WTC11 (cell line): ENCODE data around the gene ASL. TPM values are rescaled to one million over a fixed set of nuclear protein-coding genes. Genes with fewer than 3 reads are reported as not detected.

Source experiments
- ATAC-seq: fragments of 200-7000 bp; cut with Tn5 transposase; 2 replicates; pipeline ENCODE4 v1.10.0; 2021; ENCODE audit warnings: mild to moderate bottlenecking, moderate library complexity
- Bru-seq: library from RNA; stranded (reverse); fragments of 400-500 nt; gene quantifications from one replicate; lab custom pipeline; 2021; lab: Mats Ljungman, UMichigan
- CTCF ChIA-PET: fragments of 300-600 bp; sonication (Branson Sonifier 250); formaldehyde crosslinking; loops from one replicate; lab custom pipeline; 2021; ENCODE audit warnings: antibody characterized with exemption; lab: Charles Lee
- POLR2A ChIA-PET: fragments of 350-600 bp; sonication (Branson Sonifier 250); formaldehyde crosslinking; loops from one replicate; lab custom pipeline; 2021; ENCODE audit warnings: antibody characterized with exemption; lab: Charles Lee
- DNase-seq: peaks from one replicate; pipeline ENCODE4 v3.0.0; 2021; ENCODE audit warnings: low spot score
- H3K27ac Mint-ChIP-seq: 2 replicates; pipeline ENCODE4 v1.8.0; 2021; ENCODE audit warnings: mixed read lengths
- H3K27me3 Mint-ChIP-seq: 2 replicates; pipeline ENCODE4 v1.8.0; 2021; ENCODE audit warnings: low read depth, mild to moderate bottlenecking, moderate library complexity, mixed read lengths
- H3K36me3 Mint-ChIP-seq: 2 replicates; pipeline ENCODE4 v1.8.0; 2021; ENCODE audit warnings: mixed read lengths
- H3K4me1 Mint-ChIP-seq: 2 replicates; pipeline ENCODE4 v1.8.0; 2022; ENCODE audit warnings: mixed read lengths
- H3K4me3 Mint-ChIP-seq: 2 replicates; pipeline ENCODE4 v1.8.0; 2021; ENCODE audit warnings: mild to moderate bottlenecking, moderate library complexity, mixed read lengths
- H3K9me3 Mint-ChIP-seq: 2 replicates; pipeline ENCODE4 v1.8.0; 2021; ENCODE audit warnings: mixed read lengths
- CBFB ChIP-seq: sonication (generic); formaldehyde crosslinking; IDR thresholded peaks from 2 replicates; pipeline ENCODE4 v1.8.1; 2022; ENCODE audit warnings: mild to moderate bottlenecking, low read depth, missing genetic modification reagents
- ELF4 ChIP-seq: sonication (generic); formaldehyde crosslinking; IDR thresholded peaks from 2 replicates; pipeline ENCODE4 v1.8.1; 2022; ENCODE audit warnings: low read depth, mild to moderate bottlenecking, moderate library complexity, missing genetic modification reagents
- ETV6 ChIP-seq: sonication (generic); formaldehyde crosslinking; IDR thresholded peaks from 2 replicates; pipeline ENCODE4 v1.8.1; 2022; ENCODE audit warnings: mild to moderate bottlenecking, missing genetic modification reagents
- FOXJ3 ChIP-seq: sonication (generic); formaldehyde crosslinking; IDR thresholded peaks from 2 replicates; pipeline ENCODE4 v1.9.0; 2021; ENCODE audit warnings: missing genetic modification reagents, mild to moderate bottlenecking, borderline replicate concordance
- FOXP1 ChIP-seq: sonication (generic); formaldehyde crosslinking; IDR thresholded peaks from 2 replicates; pipeline ENCODE4 v1.8.0; 2022; ENCODE audit warnings: missing genetic modification reagents, mild to moderate bottlenecking, moderate library complexity, borderline replicate concordance
- GTF2I ChIP-seq: fragments of 250-450 bp; sonication (Bioruptor Pico); conservative IDR thresholded peaks from 2 replicates; pipeline ENCODE4 v1.4.0; 2021; ENCODE audit warnings: mild to moderate bottlenecking
- IRF2 ChIP-seq: sonication (generic); formaldehyde crosslinking; IDR thresholded peaks from 2 replicates; pipeline ENCODE4 v1.8.0; 2022; ENCODE audit warnings: low read depth, missing genetic modification reagents, borderline replicate concordance
- NFYB ChIP-seq: sonication (generic); formaldehyde crosslinking; conservative IDR thresholded peaks from 2 replicates; pipeline ENCODE4 v1.8.0; 2022; ENCODE audit warnings: low read depth, missing genetic modification reagents
- PRRX2 ChIP-seq: fragments of 250-450 bp; sonication (Bioruptor Pico); IDR thresholded peaks from 2 replicates; pipeline ENCODE4 v1.8.0; 2021; ENCODE audit warnings: mild to moderate bottlenecking
- SMAD4 ChIP-seq: sonication (generic); formaldehyde crosslinking; IDR thresholded peaks from 2 replicates; pipeline ENCODE4 v1.8.0; 2022; ENCODE audit warnings: mild to moderate bottlenecking, missing genetic modification reagents
- ZBTB21 ChIP-seq: sonication (generic); formaldehyde crosslinking; IDR thresholded peaks from 2 replicates; pipeline ENCODE4 v1.8.1; 2023; ENCODE audit warnings: mild to moderate bottlenecking, missing genetic modification reagents, borderline replicate concordance
- ZNF121 ChIP-seq: sonication (generic); formaldehyde crosslinking; IDR thresholded peaks from 2 replicates; pipeline ENCODE4 v1.8.0; 2023; ENCODE audit warnings: missing genetic modification reagents
- ZNF232 ChIP-seq: sonication (generic); formaldehyde crosslinking; IDR thresholded peaks from 2 replicates; pipeline ENCODE4 v1.8.0; 2022; ENCODE audit warnings: mild to moderate bottlenecking, missing genetic modification reagents
- long read RNA-seq, 3 experiments: library from RNA in 1 of 3; library from capped mRNA in 1 of 3; library from polyadenylated mRNA in 1 of 3; unstranded in 2 of 3; stranded (forward) in 1 of 3; transcript quantifications; one replicate each; pipeline ENCODE4 v2.0.0, GENCODE V29; 2021
- total RNA-seq: library from RNA; stranded (reverse); gene quantifications from 3 replicates; pipeline ENCODE4 v1.2.3, GENCODE V29; 2021
- TF ChIP-seq, protein P1 (sequence below): sonication (generic); formaldehyde crosslinking; IDR thresholded peaks from 2 replicates; pipeline ENCODE4 v1.8.0; 2022; ENCODE audit warnings: missing genetic modification reagents
- TF ChIP-seq, protein P2 (sequence below): sonication (generic); formaldehyde crosslinking; IDR thresholded peaks from 2 replicates; pipeline ENCODE4 v1.8.0; 2023; ENCODE audit warnings: missing genetic modification reagents, mild to moderate bottlenecking, borderline replicate concordance
- TF ChIP-seq, protein P3 (sequence below): sonication (generic); formaldehyde crosslinking; IDR thresholded peaks from 2 replicates; pipeline ENCODE4 v1.8.1; 2022; ENCODE audit warnings: mild to moderate bottlenecking, missing genetic modification reagents, moderate library complexity, borderline replicate concordance
- TF ChIP-seq, protein P4 (sequence below): fragments of 250-450 bp; sonication (Bioruptor Pico); IDR thresholded peaks from 2 replicates; pipeline ENCODE4 v2.1.2; 2022; ENCODE audit warnings: mild to moderate bottlenecking, moderate library complexity
- TF ChIP-seq, protein P5 (sequence below): sonication (generic); formaldehyde crosslinking; IDR thresholded peaks from 2 replicates; pipeline ENCODE4 v1.8.1; 2023; ENCODE audit warnings: mild to moderate bottlenecking, missing genetic modification reagents
- TF ChIP-seq, protein P6 (sequence below): sonication (generic); formaldehyde crosslinking; IDR thresholded peaks from 2 replicates; pipeline ENCODE4 v1.8.1; 2023; ENCODE audit warnings: mild to moderate bottlenecking, missing genetic modification reagents

The ASL gene
- total RNA-seq (29.5 to 31.9 TPM (median 29.8 TPM) in 3 replicates), Bru-seq, nascent RNA (percentile 57 among the genes with signal in this experiment)
- long read RNA-seq, experiment 1, transcript ASL-203 (15 exons, 1,765 nt) = minor isoform, 5 of 75 reads
- long read RNA-seq, experiment 1, transcript ASL-205 (16 exons, 1,622 nt) = minor isoform, 21 of 75 reads
- long read RNA-seq, experiment 1, transcript ASL-201 (17 exons, 2,143 nt) = major isoform, 25 of 75 reads
- long read RNA-seq, experiment 1, partial matches to known transcripts = 5 of 75 reads
- long read RNA-seq, experiment 1, other reads (novel, unspliced or antisense) = 18 of 75 reads
- long read RNA-seq, experiment 2, transcript ASL-201 (17 exons, 2,143 nt) = minor isoform, 5 of 41 reads
- long read RNA-seq, experiment 2, transcript ASL-205 (16 exons, 1,622 nt) = major isoform, 15 of 41 reads
- long read RNA-seq, experiment 2, partial matches to known transcripts = 5 of 41 reads
- long read RNA-seq, experiment 2, other reads (novel, unspliced or antisense) = 15 of 41 reads
- long read RNA-seq, experiment 3, transcript ASL-205 (16 exons, 1,622 nt) = minor isoform, 6 of 91 reads
- long read RNA-seq, experiment 3, transcript ASL-201 (17 exons, 2,143 nt) = major isoform, 43 of 91 reads
- long read RNA-seq, experiment 3, partial matches to known transcripts = 6 of 91 reads
- long read RNA-seq, experiment 3, other reads (novel, unspliced or antisense) = 32 of 91 reads

DNA sequence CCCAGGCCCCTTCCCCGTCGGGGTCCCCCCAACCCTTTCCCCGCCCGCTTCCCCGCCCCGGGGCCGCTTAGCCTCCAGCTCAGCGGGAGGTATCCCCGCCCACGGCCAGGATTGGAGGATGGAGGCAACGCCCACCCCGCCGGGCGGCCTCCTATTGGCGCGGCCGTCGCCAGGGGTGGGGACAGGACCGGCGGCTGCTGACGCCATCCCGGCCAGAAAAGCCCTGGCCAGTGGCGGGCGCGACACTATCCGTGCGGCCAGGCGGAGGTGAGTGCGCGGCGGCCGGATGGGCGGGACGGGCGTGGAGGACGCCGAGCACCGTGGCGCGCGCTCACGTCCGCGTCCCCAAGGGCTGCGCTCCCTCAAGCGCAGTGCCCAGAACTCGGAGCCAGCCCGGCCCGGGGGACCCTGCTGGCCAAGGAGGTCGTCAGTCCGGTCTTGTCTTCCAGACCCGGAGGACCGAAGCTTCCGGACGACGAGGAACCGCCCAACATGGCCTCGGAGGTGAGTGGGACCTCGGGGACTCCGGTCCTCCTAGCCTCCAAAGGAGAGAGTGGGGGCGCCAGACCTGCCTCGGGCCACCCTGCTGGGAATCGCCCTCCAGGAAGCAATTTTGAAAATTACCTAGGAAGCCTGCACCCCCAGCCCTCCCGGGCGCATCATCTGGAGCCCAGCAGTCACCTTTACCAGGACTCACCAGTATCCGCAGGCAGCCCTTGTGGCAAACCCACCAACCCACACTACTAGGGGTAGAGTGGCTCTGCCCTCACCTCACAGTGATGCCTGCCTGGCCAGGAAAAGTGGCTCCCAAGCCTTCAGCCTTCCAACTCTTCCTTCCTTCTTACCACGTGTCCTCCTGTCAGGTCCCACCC is at the start of gene ASL:
TSS of gene ASL (plus strand) at position 230 of the 872 bp plus-strand sequence. CDS start at position 493, 263 bp downstream.
- Mint-ChIP-seq H3K4me1 (peaks cover 8% of the 10 kb centered on the region), H3K4me3 (peak within 1 kb of the TSS; percentile 83), H3K27me3 (peaks cover 3% of the 10 kb centered on the region; the same call in 1 of the 2 replicates), H3K36me3 (no peaks in the 10 kb centered on the region), H3K27ac (peak within 1 kb of the TSS; percentile 96), H3K9me3 (no peaks in the 10 kb centered on the region)
- CTCF ChIA-PET = interaction anchor here (0.5 to 2.0 kb wide), 4 partner anchors 8 to 338 kb away, joined by 3 to 8 read pairs (median 4); no protein-coding TSS in a partner anchor
- DNase-seq (peak; percentile 96), ATAC-seq (peak; percentile 99)
- POLR2A ChIA-PET = interaction anchor here (0.6 to 1.5 kb wide), 6 partner anchors 32 to 617 kb away, joined by 3 to 7 read pairs (median 4); partner anchors contain the start of gene TPST1
- TF ChIP-seq FOXP1 (CRISPR knock-in tag) (peak; percentile 61; the same call in 1 of the 2 replicates), IRF2 (CRISPR knock-in tag) (no peak), ZBTB21 (CRISPR knock-in tag) (no peak), ELF4 (CRISPR knock-in tag) (no peak), CBFB (CRISPR knock-in tag) (no peak), ETV6 (CRISPR knock-in tag) (peak; percentile 67; the same call in 1 of the 2 replicates), FOXJ3 (CRISPR knock-in tag) (no peak), ZNF121 (no peak), ZNF232 (CRISPR knock-in tag) (peak; percentile 67; the same call in 1 of the 2 replicates), GTF2I (CRISPR knock-in tag) (no peak), SMAD4 (CRISPR knock-in tag) (no peak), PRRX2 (no peak), NFYB (CRISPR knock-in tag) (peak; percentile 91)
- TF ChIP-seq, protein P1, sequence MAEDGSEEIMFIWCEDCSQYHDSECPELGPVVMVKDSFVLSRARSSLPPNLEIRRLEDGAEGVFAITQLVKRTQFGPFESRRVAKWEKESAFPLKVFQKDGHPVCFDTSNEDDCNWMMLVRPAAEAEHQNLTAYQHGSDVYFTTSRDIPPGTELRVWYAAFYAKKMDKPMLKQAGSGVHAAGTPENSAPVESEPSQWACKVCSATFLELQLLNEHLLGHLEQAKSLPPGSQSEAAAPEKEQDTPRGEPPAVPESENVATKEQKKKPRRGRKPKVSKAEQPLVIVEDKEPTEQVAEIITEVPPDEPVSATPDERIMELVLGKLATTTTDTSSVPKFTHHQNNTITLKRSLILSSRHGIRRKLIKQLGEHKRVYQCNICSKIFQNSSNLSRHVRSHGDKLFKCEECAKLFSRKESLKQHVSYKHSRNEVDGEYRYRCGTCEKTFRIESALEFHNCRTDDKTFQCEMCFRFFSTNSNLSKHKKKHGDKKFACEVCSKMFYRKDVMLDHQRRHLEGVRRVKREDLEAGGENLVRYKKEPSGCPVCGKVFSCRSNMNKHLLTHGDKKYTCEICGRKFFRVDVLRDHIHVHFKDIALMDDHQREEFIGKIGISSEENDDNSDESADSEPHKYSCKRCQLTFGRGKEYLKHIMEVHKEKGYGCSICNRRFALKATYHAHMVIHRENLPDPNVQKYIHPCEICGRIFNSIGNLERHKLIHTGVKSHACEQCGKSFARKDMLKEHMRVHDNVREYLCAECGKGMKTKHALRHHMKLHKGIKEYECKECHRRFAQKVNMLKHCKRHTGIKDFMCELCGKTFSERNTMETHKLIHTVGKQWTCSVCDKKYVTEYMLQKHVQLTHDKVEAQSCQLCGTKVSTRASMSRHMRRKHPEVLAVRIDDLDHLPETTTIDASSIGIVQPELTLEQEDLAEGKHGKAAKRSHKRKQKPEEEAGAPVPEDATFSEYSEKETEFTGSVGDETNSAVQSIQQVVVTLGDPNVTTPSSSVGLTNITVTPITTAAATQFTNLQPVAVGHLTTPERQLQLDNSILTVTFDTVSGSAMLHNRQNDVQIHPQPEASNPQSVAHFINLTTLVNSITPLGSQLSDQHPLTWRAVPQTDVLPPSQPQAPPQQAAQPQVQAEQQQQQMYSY (CRISPR knock-in tag) = no peak
- TF ChIP-seq, protein P2, sequence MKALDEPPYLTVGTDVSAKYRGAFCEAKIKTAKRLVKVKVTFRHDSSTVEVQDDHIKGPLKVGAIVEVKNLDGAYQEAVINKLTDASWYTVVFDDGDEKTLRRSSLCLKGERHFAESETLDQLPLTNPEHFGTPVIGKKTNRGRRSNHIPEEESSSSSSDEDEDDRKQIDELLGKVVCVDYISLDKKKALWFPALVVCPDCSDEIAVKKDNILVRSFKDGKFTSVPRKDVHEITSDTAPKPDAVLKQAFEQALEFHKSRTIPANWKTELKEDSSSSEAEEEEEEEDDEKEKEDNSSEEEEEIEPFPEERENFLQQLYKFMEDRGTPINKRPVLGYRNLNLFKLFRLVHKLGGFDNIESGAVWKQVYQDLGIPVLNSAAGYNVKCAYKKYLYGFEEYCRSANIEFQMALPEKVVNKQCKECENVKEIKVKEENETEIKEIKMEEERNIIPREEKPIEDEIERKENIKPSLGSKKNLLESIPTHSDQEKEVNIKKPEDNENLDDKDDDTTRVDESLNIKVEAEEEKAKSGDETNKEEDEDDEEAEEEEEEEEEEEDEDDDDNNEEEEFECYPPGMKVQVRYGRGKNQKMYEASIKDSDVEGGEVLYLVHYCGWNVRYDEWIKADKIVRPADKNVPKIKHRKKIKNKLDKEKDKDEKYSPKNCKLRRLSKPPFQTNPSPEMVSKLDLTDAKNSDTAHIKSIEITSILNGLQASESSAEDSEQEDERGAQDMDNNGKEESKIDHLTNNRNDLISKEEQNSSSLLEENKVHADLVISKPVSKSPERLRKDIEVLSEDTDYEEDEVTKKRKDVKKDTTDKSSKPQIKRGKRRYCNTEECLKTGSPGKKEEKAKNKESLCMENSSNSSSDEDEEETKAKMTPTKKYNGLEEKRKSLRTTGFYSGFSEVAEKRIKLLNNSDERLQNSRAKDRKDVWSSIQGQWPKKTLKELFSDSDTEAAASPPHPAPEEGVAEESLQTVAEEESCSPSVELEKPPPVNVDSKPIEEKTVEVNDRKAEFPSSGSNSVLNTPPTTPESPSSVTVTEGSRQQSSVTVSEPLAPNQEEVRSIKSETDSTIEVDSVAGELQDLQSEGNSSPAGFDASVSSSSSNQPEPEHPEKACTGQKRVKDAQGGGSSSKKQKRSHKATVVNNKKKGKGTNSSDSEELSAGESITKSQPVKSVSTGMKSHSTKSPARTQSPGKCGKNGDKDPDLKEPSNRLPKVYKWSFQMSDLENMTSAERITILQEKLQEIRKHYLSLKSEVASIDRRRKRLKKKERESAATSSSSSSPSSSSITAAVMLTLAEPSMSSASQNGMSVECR = peak; percentile 90; the same call in 1 of the 2 replicates
- TF ChIP-seq, protein P3, sequence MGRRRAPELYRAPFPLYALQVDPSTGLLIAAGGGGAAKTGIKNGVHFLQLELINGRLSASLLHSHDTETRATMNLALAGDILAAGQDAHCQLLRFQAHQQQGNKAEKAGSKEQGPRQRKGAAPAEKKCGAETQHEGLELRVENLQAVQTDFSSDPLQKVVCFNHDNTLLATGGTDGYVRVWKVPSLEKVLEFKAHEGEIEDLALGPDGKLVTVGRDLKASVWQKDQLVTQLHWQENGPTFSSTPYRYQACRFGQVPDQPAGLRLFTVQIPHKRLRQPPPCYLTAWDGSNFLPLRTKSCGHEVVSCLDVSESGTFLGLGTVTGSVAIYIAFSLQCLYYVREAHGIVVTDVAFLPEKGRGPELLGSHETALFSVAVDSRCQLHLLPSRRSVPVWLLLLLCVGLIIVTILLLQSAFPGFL (CRISPR knock-in tag) = no peak; the same call in 1 of the 2 replicates
- TF ChIP-seq, protein P4, sequence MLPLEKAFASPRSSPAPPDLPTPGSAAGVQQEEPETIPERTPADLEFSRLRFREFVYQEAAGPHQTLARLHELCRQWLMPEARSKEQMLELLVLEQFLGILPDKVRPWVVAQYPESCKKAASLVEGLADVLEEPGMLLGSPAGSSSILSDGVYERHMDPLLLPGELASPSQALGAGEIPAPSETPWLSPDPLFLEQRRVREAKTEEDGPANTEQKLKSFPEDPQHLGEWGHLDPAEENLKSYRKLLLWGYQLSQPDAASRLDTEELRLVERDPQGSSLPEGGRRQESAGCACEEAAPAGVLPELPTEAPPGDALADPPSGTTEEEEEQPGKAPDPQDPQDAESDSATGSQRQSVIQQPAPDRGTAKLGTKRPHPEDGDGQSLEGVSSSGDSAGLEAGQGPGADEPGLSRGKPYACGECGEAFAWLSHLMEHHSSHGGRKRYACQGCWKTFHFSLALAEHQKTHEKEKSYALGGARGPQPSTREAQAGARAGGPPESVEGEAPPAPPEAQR = no peak
- TF ChIP-seq, protein P5, sequence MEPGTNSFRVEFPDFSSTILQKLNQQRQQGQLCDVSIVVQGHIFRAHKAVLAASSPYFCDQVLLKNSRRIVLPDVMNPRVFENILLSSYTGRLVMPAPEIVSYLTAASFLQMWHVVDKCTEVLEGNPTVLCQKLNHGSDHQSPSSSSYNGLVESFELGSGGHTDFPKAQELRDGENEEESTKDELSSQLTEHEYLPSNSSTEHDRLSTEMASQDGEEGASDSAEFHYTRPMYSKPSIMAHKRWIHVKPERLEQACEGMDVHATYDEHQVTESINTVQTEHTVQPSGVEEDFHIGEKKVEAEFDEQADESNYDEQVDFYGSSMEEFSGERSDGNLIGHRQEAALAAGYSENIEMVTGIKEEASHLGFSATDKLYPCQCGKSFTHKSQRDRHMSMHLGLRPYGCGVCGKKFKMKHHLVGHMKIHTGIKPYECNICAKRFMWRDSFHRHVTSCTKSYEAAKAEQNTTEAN (CRISPR knock-in tag) = peak; percentile 70; the same call in 1 of the 2 replicates
- TF ChIP-seq, protein P6, sequence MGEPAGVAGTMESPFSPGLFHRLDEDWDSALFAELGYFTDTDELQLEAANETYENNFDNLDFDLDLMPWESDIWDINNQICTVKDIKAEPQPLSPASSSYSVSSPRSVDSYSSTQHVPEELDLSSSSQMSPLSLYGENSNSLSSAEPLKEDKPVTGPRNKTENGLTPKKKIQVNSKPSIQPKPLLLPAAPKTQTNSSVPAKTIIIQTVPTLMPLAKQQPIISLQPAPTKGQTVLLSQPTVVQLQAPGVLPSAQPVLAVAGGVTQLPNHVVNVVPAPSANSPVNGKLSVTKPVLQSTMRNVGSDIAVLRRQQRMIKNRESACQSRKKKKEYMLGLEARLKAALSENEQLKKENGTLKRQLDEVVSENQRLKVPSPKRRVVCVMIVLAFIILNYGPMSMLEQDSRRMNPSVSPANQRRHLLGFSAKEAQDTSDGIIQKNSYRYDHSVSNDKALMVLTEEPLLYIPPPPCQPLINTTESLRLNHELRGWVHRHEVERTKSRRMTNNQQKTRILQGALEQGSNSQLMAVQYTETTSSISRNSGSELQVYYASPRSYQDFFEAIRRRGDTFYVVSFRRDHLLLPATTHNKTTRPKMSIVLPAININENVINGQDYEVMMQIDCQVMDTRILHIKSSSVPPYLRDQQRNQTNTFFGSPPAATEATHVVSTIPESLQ (CRISPR knock-in tag) = no peak
